ENCODE results near the gene SLC22A5. TPM values are rescaled to one million over a fixed set of nuclear protein-coding genes. Genes with fewer than 3 reads are reported as not detected.

The SLC22A5 gene
- total and polyA plus RNA-seq, 9 of the 15 experiments (the other 6 are each of a cell fraction or from before 2014, with no cell fraction given) = 3.0 to 16.6 (median 8.3) TPM

- no peak for TF ChIP-seq PATZ1 (CRISPR knock-in tag; IDR thresholded peaks at IDR 0.05; ENCODE audit: borderline replicate concordance)
- TF ChIP-seq HMBOX1 (IDR thresholded peaks at IDR 0.05) = no peak
- no peak for TF ChIP-seq ZBTB43 (CRISPR knock-in tag; IDR thresholded peaks at IDR 0.05)
- TF ChIP-seq CBX5 (IDR thresholded peaks at IDR 0.05; ENCODE audit: borderline replicate concordance, low read depth) = no peak
Observed at GRCh38 chr5:132370971-132371602, 1.6 kb downstream of the SLC22A5 start (continued).

DNA sequence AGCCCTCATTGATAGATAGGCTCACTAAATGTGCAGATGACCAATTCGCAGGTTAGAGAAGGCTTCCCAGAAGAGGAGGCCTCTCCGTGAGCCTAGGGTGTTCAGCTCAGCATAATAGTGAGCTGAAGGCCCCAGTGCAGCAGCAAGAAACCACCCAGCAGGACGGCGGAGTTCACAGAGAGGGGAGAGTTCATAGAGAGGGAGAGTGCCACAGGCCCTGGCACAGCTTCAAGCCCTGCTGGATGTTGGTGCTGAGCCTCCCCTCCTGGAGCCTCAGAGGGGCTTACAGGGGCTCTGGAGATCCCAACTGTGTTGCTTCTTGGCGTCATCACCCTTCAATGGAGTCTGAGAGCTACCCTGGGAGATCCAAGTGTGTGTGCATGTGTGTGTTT is 2.1 kb downstream of the SLC22A5 start:
- in situ Hi-C loops (cut with MboI) = no loop called here
- no peak overlapping the region for H2AFZ ChIP-seq (ENCODE audit: low read depth, low read length)
- H3K9me3 ChIP-seq (replicated peaks; ENCODE audit: control insufficient read depth, insufficient read depth, low read depth, low read length) = no peaks in the 10 kb centered on the region
- BruUV-seq (replicated peaks) = no TSS peak
- no peak for TF ChIP-seq ZNF239 (CRISPR knock-in tag; IDR thresholded peaks at IDR 0.05)
- no peak for TF ChIP-seq RFX7 (CRISPR knock-in tag; IDR thresholded peaks at IDR 0.05)
- TF ChIP-seq DEAF1 (CRISPR knock-in tag; IDR thresholded peaks at IDR 0.05) = no peak
- TF ChIP-seq KDM2B (CRISPR knock-in tag; IDR thresholded peaks at IDR 0.05) = no peak
- TF ChIP-seq PYGO2 (tag; IDR thresholded peaks at IDR 0.05) = no peak
- no peak for TF ChIP-seq SMC3 (conservative IDR thresholded peaks at IDR 0.05; ENCODE audit: insufficient read depth, low read depth, low read length)
- no peaks in the 10 kb centered on the region for H3K9me1 ChIP-seq (ENCODE audit: control insufficient read depth, insufficient read depth, low read length)
- peaks cover 12 to 26% of the 10 kb centered on the region in 2 experiments; a peak in 4 of 5 replicates for H3K4me1 ChIP-seq (replicated peaks in 1 of 2; ENCODE audit: control insufficient read depth in 2 of 2, insufficient read depth in 2 of 2, low read length in 2 of 2)
- peaks cover 46% of the 10 kb centered on the region for H3K79me2 ChIP-seq (ENCODE audit: control insufficient read depth, insufficient read depth, low read length)
- no peak overlapping the region for H3K27ac ChIP-seq (ENCODE audit: extremely low read depth, low read depth, low read length)
- FAIRE-seq = no peak
- WGBS (ENCODE audit: insufficient coverage, low coverage, missing lambda C conversion rate) = 20% methylated on average over 5 of the region's 5 CpGs
- H3K9ac ChIP-seq (ENCODE audit: insufficient read depth in 1 of 2, low read depth in 2 of 2, low read length in 2 of 2) = peak overlapping the region; percentile 84 to 89
- peak; percentile 2; the same call in 2 of the 3 replicates for ATAC-seq
- H3K4me2 ChIP-seq (ENCODE audit: insufficient read depth, low read length) = peak overlapping the region; percentile 96
- no peaks in the 10 kb centered on the region for H4K20me1 ChIP-seq (replicated peaks; ENCODE audit: control insufficient read depth, insufficient read depth, low read length)
- intact Hi-C loops (cut with micrococcal nuclease) = loop anchor here (5.0 kb wide), 1 partner anchor 79 kb away; the partner anchor contains the start of gene SLC22A4
- CTCF ChIA-PET (ENCODE audit: low intra/inter-chr PET ratio) = no interaction called here
- H3K4me3 ChIP-seq = peak overlapping the region; percentile 66
- DNase-seq (ENCODE audit: extremely low read depth in 1 of 4, low spot score in 3 of 4) = peak in 1 of 4 experiments; percentile 34
- H3K27me3 ChIP-seq (ENCODE audit: control insufficient read depth in 2 of 2, insufficient read depth in 2 of 2, low read length in 2 of 2) = no peaks in the 10 kb centered on the region
- peaks cover 27% of the 10 kb centered on the region; the same call in 1 of the 3 replicates for H3K36me3 ChIP-seq (ENCODE audit: control insufficient read depth, insufficient read depth, low read length)
- POLR2A ChIA-PET = interaction anchor here (0.7 to 2.4 kb wide), 10 partner anchors 9 to 147 kb away, joined by 3 to 8 read pairs (median 4); partner anchors contain the start of genes P4HA2 and SLC22A4
